ENCODE data around the gene CPLX3. TPM values are rescaled to one million over a fixed set of nuclear protein-coding genes. Genes with fewer than 3 reads are reported as not detected.

CPLX3 gene
- polyA plus RNA-seq, 3 donors = 0.12 TPM; not detected in 2

GRCh38 chr15:74872702-74873035 is 46.2 kb downstream of the CPLX3 start:
- H3K9ac ChIP-seq (ENCODE audit: insufficient read depth, low read length, poor library complexity, severe bottlenecking) = peak overlapping the region; percentile 89
- H3K36me3 ChIP-seq (replicated peaks in 1 of 2; ENCODE audit: control insufficient read depth in 1 of 2, insufficient read depth in 2 of 2, low read length in 2 of 2) = no peaks in the 10 kb centered on the region
- H3K27me3 ChIP-seq (ENCODE audit: control insufficient read depth in 2 of 2, insufficient read depth in 2 of 2, low read length in 2 of 2) = no peaks in the 10 kb centered on the region
- H3K4me2 ChIP-seq (replicated peaks; ENCODE audit: extremely low read depth, low read length, poor library complexity, severe bottlenecking) = peak overlapping the region; percentile 94
- H3K79me2 ChIP-seq (ENCODE audit: insufficient read depth, low read length) = peaks cover 53% of the 10 kb centered on the region
- TF ChIP-seq, protein P1, sequence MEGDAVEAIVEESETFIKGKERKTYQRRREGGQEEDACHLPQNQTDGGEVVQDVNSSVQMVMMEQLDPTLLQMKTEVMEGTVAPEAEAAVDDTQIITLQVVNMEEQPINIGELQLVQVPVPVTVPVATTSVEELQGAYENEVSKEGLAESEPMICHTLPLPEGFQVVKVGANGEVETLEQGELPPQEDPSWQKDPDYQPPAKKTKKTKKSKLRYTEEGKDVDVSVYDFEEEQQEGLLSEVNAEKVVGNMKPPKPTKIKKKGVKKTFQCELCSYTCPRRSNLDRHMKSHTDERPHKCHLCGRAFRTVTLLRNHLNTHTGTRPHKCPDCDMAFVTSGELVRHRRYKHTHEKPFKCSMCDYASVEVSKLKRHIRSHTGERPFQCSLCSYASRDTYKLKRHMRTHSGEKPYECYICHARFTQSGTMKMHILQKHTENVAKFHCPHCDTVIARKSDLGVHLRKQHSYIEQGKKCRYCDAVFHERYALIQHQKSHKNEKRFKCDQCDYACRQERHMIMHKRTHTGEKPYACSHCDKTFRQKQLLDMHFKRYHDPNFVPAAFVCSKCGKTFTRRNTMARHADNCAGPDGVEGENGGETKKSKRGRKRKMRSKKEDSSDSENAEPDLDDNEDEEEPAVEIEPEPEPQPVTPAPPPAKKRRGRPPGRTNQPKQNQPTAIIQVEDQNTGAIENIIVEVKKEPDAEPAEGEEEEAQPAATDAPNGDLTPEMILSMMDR (IDR thresholded peaks at IDR 0.05) = no peak
- H2AFZ ChIP-seq (ENCODE audit: insufficient read depth, low read depth, low read length, poor library complexity, severe bottlenecking) = peak overlapping the region; percentile 76
- H3K27ac ChIP-seq (ENCODE audit: low read depth in 1 of 2, low read length in 2 of 2) = peak overlapping the region; percentile 83 to 98
- H3K27me3 Mint-ChIP-seq (ENCODE audit: low read depth in 3 of 3) = peaks cover 1 to 4% (median 1%) of the 10 kb centered on the region in 3 donors
- H3K36me3 Mint-ChIP-seq = no peaks in the 10 kb centered on the region
- H3K9me3 ChIP-seq (replicated peaks in 1 of 2; ENCODE audit: control insufficient read depth in 1 of 2, insufficient read depth in 1 of 2, low read length in 2 of 2) = no peaks in the 10 kb centered on the region
- peaks cover 56 to 62% of the 10 kb centered on the region in 2 donors for H3K4me1 ChIP-seq (ENCODE audit: control insufficient read depth in 1 of 2, insufficient read depth in 2 of 2, low read length in 2 of 2)
- peaks cover 0 to 1% (median 0%) of the 10 kb centered on the region in 7 donors for H3K9me3 Mint-ChIP-seq
- peak overlapping the region; percentile 89 to 95 for H3K4me3 Mint-ChIP-seq
- intact Hi-C loops (cut with micrococcal nuclease) = loop anchor here in 1 of 2 donors (2.0 kb wide), 1 partner anchor 64 kb away; no protein-coding TSS in a partner anchor
- H4K20me1 ChIP-seq (ENCODE audit: insufficient read depth, low read length) = peaks cover 50% of the 10 kb centered on the region
- no peak for DNase-seq
- H3K27ac Mint-ChIP-seq = peak overlapping the region; percentile 95 to 99 (median 98)
- H3K4me1 Mint-ChIP-seq = peaks cover 55% of the 10 kb centered on the region
- peak overlapping the region; percentile 76 to 82 (median 77) for H3K4me3 ChIP-seq (replicated peaks in 1 of 3; ENCODE audit: low read depth in 2 of 3, low read length in 3 of 3)
- WGBS (ENCODE audit: insufficient coverage) = 0% methylated on average over 10 of the region's 11 CpGs

DNA sequence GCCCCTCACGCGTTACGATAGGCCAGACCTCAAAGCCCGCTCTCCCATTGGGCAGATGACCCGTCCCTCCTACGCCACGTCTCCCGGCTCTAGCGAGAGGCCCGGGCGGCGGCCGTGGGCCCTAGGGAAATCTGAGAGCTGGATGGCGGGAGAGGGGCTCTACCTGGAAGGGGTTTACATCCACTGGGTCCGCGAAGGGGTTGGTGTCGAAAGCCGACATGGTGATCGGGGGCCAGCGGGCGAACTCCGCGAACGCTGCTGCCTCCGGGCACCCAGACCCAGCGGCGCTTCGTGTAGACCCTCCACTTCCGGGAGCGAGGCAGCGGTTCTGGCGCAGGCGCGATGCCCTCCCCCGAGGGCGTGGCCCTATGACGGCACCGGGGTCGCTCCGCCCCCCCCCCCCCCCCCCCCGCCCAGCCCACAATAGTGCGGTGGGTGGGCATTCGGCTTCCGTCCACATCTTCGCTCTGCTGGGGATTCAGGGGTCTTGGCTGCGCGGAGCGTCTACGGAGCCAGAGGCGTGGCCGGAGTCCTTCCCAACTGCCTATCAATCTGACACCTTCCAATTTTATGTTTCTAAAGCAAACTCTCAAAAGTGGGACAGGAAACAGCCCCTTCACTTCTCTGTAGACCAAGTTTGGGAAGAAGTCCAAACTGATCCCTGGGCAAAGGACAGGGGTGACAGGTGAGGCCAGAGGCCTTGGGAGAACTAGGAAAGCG is 46.8 kb downstream of the CPLX3 start, which contains the start of gene SCAMP2:
SCAMP2 (minus strand) TSS at position 330 of the 720 bp plus-strand sequence; CDS start at position 220, 110 bp downstream.
- H3K27me3 ChIP-seq (ENCODE audit: control insufficient read depth in 2 of 2, insufficient read depth in 2 of 2, low read length in 2 of 2) = no peaks in the 10 kb centered on the region
- peak within 1 kb of the TSS; percentile 89 for H2AFZ ChIP-seq (ENCODE audit: insufficient read depth, low read depth, low read length, poor library complexity, severe bottlenecking)
- H3K4me1 Mint-ChIP-seq = peaks cover 50% of the 10 kb centered on the region
- H4K20me1 ChIP-seq (ENCODE audit: insufficient read depth, low read length) = peaks cover 44% of the 10 kb centered on the region
- H3K4me3 ChIP-seq (replicated peaks in 1 of 3; ENCODE audit: low read depth in 2 of 3, low read length in 3 of 3) = peak within 1 kb of the TSS; percentile 76 to 82 (median 77)
- peaks cover 49% of the 10 kb centered on the region for H3K79me2 ChIP-seq (ENCODE audit: insufficient read depth, low read length)
- DNase-seq = peak; percentile 84 to 87 (median 85)
- TF ChIP-seq, protein P1 (IDR thresholded peaks at IDR 0.05) = no peak
- peaks cover 1 to 4% (median 1%) of the 10 kb centered on the region in 3 donors for H3K27me3 Mint-ChIP-seq (ENCODE audit: low read depth in 3 of 3)
- H3K27ac ChIP-seq (ENCODE audit: low read depth in 1 of 2, low read length in 2 of 2) = peak within 1 kb of the TSS; percentile 83 to 98
- no peaks in the 10 kb centered on the region for H3K36me3 Mint-ChIP-seq
- H3K36me3 ChIP-seq (replicated peaks in 1 of 2; ENCODE audit: control insufficient read depth in 1 of 2, insufficient read depth in 2 of 2, low read length in 2 of 2) = no peaks in the 10 kb centered on the region
- H3K4me3 Mint-ChIP-seq = peak within 1 kb of the TSS; percentile 89 to 95
- peak within 1 kb of the TSS; percentile 95 to 99 (median 98) for H3K27ac Mint-ChIP-seq
- WGBS (ENCODE audit: insufficient coverage) = 0% methylated on average over 29 of the region's 52 CpGs
- H3K9me3 ChIP-seq (replicated peaks in 1 of 2; ENCODE audit: control insufficient read depth in 1 of 2, insufficient read depth in 1 of 2, low read length in 2 of 2) = no peaks in the 10 kb centered on the region
- intact Hi-C loops (cut with micrococcal nuclease) = loop anchor here in 1 of 2 donors (2.0 kb wide), 1 partner anchor 64 kb away; no protein-coding TSS in a partner anchor
- peak within 1 kb of the TSS; percentile 89 for H3K9ac ChIP-seq (ENCODE audit: insufficient read depth, low read length, poor library complexity, severe bottlenecking)
- peaks cover 0 to 1% (median 0%) of the 10 kb centered on the region in 7 donors for H3K9me3 Mint-ChIP-seq
- peak within 1 kb of the TSS; percentile 94 for H3K4me2 ChIP-seq (replicated peaks; ENCODE audit: extremely low read depth, low read length, poor library complexity, severe bottlenecking)
- peaks cover 51 to 56% of the 10 kb centered on the region in 2 donors for H3K4me1 ChIP-seq (ENCODE audit: control insufficient read depth in 1 of 2, insufficient read depth in 2 of 2, low read length in 2 of 2)
